ENCODE measurements around the gene LINGO3.

Gene LINGO3

DNA sequence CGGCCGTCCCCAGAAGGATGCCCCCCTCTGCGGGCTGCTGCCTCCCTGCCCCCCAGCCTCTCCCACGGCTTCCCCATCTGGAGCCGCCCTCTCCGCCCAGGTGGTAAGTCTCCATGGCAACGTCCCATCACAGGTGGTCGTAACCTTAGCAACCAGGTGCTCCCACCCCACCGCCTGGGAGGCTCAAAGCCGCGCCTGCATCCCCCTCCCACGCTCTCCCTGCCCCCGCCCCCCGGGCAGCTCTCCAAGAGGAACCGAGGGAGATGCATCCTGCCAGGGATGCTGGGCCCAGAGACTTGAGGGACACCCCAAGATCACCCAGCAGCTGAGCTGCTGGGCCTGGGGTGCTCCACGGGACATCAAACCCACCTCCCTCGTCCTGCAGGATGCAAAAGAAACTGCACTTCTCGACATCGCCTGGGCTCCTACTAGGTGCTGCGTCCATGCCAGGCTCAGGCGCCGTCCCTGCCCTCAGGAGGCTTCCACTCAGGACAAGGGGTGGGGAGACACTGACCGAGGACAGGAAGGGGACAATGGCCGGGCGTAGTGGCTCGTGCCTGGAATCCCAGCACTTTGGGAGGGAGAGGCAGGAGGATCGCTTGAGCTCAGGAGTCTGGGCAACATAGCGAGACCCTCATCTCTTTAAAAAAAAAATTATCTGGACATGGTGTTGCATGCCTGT, 5.0 kb upstream of the LINGO3 start:
- TF ChIP-seq, protein P1, sequence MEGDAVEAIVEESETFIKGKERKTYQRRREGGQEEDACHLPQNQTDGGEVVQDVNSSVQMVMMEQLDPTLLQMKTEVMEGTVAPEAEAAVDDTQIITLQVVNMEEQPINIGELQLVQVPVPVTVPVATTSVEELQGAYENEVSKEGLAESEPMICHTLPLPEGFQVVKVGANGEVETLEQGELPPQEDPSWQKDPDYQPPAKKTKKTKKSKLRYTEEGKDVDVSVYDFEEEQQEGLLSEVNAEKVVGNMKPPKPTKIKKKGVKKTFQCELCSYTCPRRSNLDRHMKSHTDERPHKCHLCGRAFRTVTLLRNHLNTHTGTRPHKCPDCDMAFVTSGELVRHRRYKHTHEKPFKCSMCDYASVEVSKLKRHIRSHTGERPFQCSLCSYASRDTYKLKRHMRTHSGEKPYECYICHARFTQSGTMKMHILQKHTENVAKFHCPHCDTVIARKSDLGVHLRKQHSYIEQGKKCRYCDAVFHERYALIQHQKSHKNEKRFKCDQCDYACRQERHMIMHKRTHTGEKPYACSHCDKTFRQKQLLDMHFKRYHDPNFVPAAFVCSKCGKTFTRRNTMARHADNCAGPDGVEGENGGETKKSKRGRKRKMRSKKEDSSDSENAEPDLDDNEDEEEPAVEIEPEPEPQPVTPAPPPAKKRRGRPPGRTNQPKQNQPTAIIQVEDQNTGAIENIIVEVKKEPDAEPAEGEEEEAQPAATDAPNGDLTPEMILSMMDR (IDR thresholded peaks at IDR 0.05; ENCODE audit: poor library complexity, severe bottlenecking): no peak
- ATAC-seq (ENCODE audit: low read depth) (no peak), DNase-seq (ENCODE audit: low spot score) (no peak)
- H3K4me3 ChIP-seq (ENCODE audit: severe bottlenecking): no peak overlapping the region
- no peak overlapping the region for H3K27ac ChIP-seq (ENCODE audit: poor library complexity, severe bottlenecking)
- no peaks in the 10 kb centered on the region for H3K27me3 ChIP-seq (ENCODE audit: insufficient read depth, poor library complexity, severe bottlenecking)
- H3K9me3 ChIP-seq (ENCODE audit: severe bottlenecking): no peaks in the 10 kb centered on the region
- H3K4me1 ChIP-seq (ENCODE audit: insufficient read depth, poor library complexity, severe bottlenecking): no peaks in the 10 kb centered on the region
- H3K36me3 ChIP-seq (ENCODE audit: low read depth): no peaks in the 10 kb centered on the region

DNA sequence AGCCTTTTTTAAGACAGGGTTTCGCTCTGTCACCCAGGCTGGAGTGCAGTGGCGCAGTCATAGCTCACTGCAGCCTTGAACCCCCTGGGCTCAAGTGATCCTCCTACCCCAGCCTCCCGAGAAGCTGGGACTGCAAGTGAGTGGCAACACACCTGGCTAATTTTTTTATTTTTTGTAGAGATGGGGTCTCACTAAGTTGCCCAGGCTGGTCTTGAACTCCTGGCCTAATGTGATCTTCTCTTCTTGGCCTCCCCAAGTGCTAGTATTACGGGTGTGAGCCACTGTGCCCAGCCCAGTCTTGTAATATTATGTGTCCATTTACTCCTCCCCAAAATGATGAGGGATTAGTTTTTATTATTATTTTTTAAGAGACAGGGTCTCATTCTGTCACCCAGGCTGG, 3.1 kb upstream of the LINGO3 start:
- H3K36me3 ChIP-seq (ENCODE audit: low read depth): no peaks in the 10 kb centered on the region
- TF ChIP-seq, protein P1 (IDR thresholded peaks at IDR 0.05; ENCODE audit: poor library complexity, severe bottlenecking): no peak
- no peaks in the 10 kb centered on the region for H3K4me1 ChIP-seq (ENCODE audit: insufficient read depth, poor library complexity, severe bottlenecking)
- no peak overlapping the region for H3K27ac ChIP-seq (ENCODE audit: poor library complexity, severe bottlenecking)
- peaks cover 6% of the 10 kb centered on the region for H3K27me3 ChIP-seq (ENCODE audit: insufficient read depth, poor library complexity, severe bottlenecking)
- H3K4me3 ChIP-seq (ENCODE audit: severe bottlenecking): no peak overlapping the region
- DNase-seq (ENCODE audit: low spot score): no peak
- no peak for ATAC-seq (ENCODE audit: low read depth)
- H3K9me3 ChIP-seq (ENCODE audit: severe bottlenecking): no peaks in the 10 kb centered on the region

DNA sequence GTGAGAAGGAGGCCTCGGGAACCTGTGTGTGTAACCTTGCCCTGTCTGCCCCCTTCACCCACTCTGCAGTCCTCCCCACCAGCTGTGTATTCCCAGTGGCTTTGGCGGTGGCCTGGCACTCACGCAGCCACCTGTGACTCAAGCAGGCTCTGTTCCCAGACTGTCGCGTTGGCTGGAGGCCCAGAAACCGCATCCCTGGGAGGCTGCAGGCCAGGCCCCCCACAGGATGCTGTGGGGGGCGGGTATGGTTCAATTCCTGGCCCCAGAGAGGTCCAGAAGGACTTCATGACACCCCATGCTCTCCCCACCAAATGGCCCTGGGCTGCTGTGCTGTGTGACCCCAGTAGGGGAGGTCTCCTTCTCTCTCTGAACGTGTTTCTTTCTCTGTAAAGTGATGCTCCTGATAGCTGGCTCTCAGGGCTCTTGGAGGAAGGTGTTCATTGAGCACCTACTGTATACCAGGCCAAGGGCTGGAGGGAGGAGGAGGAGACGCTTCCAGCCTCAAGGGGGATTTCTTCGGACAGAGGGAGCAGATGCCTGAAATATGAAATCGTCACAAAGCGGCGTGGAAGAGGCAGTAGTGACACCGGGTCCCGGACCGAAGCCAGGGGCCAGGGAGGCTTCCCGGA, 1.9 kb upstream of the LINGO3 start:
- DNase-seq (ENCODE audit: low spot score): no peak
- TF ChIP-seq, protein P1 (IDR thresholded peaks at IDR 0.05; ENCODE audit: poor library complexity, severe bottlenecking): no peak
- ATAC-seq (ENCODE audit: low read depth): no peak

DNA sequence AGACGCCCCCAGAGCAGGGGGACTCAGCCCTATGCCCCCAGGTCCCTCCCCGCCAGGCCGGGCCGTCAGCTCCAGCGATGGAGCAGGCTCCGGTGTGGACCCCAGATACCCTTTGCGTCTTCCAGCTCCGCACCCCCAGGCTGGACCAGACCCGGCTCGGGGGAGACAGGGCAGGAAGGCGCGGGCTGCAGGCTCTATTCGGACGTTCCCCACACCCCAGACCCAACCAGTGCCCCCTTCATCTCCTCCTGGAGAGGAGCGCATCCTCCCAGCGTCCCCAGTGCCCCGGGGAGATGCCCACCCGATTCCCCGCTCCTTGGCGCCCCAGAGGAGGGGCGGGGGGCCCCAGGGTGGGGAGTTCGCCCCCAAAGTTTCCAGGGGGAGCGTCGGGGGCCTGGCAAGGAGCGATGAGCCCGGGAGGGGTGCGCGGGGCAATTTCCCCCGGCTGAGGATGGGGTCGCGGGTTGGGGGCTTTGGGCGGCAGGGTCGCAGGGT, 389 bp downstream of the LINGO3 start:
- Histone ChIP-seq H3K9me3 (ENCODE audit: severe bottlenecking) (no peaks in the 10 kb centered on the region), H3K4me1 (ENCODE audit: insufficient read depth, poor library complexity, severe bottlenecking) (no peaks in the 10 kb centered on the region), H3K27ac (ENCODE audit: poor library complexity, severe bottlenecking) (no peak overlapping the region), H3K36me3 (ENCODE audit: low read depth) (no peaks in the 10 kb centered on the region), H3K27me3 (ENCODE audit: insufficient read depth, poor library complexity, severe bottlenecking) (peaks cover 6% of the 10 kb centered on the region), H3K4me3 (ENCODE audit: severe bottlenecking) (peak overlapping the region; percentile 22)
- DNase-seq (ENCODE audit: low spot score) (no peak), ATAC-seq (ENCODE audit: low read depth) (no peak)
- TF ChIP-seq, protein P1 (IDR thresholded peaks at IDR 0.05; ENCODE audit: poor library complexity, severe bottlenecking): no peak

More for the DNA sequence above, 1.9 kb upstream of the LINGO3 start:
- Histone ChIP-seq H3K27me3 (ENCODE audit: insufficient read depth, poor library complexity, severe bottlenecking) (peaks cover 6% of the 10 kb centered on the region), H3K9me3 (ENCODE audit: severe bottlenecking) (no peaks in the 10 kb centered on the region), H3K4me1 (ENCODE audit: insufficient read depth, poor library complexity, severe bottlenecking) (no peaks in the 10 kb centered on the region), H3K4me3 (ENCODE audit: severe bottlenecking) (no peak overlapping the region), H3K36me3 (ENCODE audit: low read depth) (no peaks in the 10 kb centered on the region), H3K27ac (ENCODE audit: poor library complexity, severe bottlenecking) (no peak overlapping the region)

DNA sequence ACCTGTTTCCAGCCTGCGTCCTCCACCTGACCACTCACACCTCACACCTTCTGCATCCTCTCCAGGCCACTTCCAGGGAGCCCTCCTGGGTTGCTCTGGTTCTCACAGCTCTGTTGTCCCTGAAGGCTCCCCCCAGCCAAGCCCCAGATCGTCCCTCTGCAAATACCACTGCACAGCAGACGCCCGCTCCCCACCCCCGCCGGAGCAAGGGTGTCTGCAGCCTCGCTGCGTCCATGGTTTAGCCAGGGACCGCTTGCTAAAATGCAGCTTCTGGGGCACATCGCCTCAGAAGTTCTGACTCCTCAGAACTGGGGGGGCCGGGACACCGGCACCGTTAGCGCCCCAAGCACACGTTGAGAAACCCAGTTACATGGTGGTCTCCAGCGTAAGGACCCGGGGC, 983 bp downstream of the LINGO3 start:
- H3K9me3 ChIP-seq (ENCODE audit: severe bottlenecking): no peaks in the 10 kb centered on the region
- H3K36me3 ChIP-seq (ENCODE audit: low read depth): no peaks in the 10 kb centered on the region
- no peaks in the 10 kb centered on the region for H3K4me1 ChIP-seq (ENCODE audit: insufficient read depth, poor library complexity, severe bottlenecking)
- TF ChIP-seq, protein P1 (IDR thresholded peaks at IDR 0.05; ENCODE audit: poor library complexity, severe bottlenecking): no peak
- peaks cover 6% of the 10 kb centered on the region for H3K27me3 ChIP-seq (ENCODE audit: insufficient read depth, poor library complexity, severe bottlenecking)
- no peak for DNase-seq (ENCODE audit: low spot score)
- no peak overlapping the region for H3K4me3 ChIP-seq (ENCODE audit: severe bottlenecking)
- ATAC-seq (ENCODE audit: low read depth): no peak
- H3K27ac ChIP-seq (ENCODE audit: poor library complexity, severe bottlenecking): no peak overlapping the region
